ENCODE measurements around the gene RYR3. TPM values are rescaled to one million over a fixed set of nuclear protein-coding genes. Genes with fewer than 3 reads are reported as not detected.

RYR3 gene
- total RNA-seq, 1 experiment from 2014 or later = not detected

GRCh38 chr15:33675246-33675645 lies 364.5 kb downstream of the RYR3 start:
- POLR2A ChIA-PET (ENCODE audit: low non-redundant PET) = no interaction called here
- Histone ChIP-seq H3K4me1 (ENCODE audit: insufficient read depth, low read length, poor library complexity, severe bottlenecking) (no peaks in the 10 kb centered on the region), H3K36me3 (ENCODE audit: insufficient read depth, low read length, poor library complexity, severe bottlenecking) (no peaks in the 10 kb centered on the region), H3K4me3 (ENCODE audit: low read depth, low read length, poor library complexity, severe bottlenecking) (no peak overlapping the region), H3K27me3 (replicated peaks; ENCODE audit: insufficient read depth, low read depth, low read length, poor library complexity) (peaks cover 47% of the 10 kb centered on the region), H3K9me3 (ENCODE audit: low read depth, low read length, poor library complexity, severe bottlenecking) (no peaks in the 10 kb centered on the region), H3K27ac (ENCODE audit: low read depth, low read length, poor library complexity, severe bottlenecking) (no peak overlapping the region)
- intact Hi-C loops (cut with micrococcal nuclease; ENCODE audit: unreplicated experiment) = no loop called here
- CTCF ChIA-PET = interaction anchor here (0.7 to 1.2 kb wide), 2 partner anchors 383 kb away, joined by 3 to 7 read pairs; no protein-coding TSS in a partner anchor
- TF ChIP-seq CTCF (conservative IDR thresholded peaks at IDR 0.05; ENCODE audit: low read depth, low read length) (peak; percentile 69), EZH2 (IDR thresholded peaks at IDR 0.05; ENCODE audit: borderline replicate concordance, low read depth, low read length, poor library complexity, severe bottlenecking) (no peak)
- peak; percentile 65 for DNase-seq (ENCODE audit: low spot score)
- no TSS peak for BruUV-seq (replicated peaks)

GRCh38 chr15:33677238-33677830 lies 366.6 kb downstream of the RYR3 start:
- no peak overlapping the region for H3K27ac ChIP-seq (ENCODE audit: low read depth, low read length, poor library complexity, severe bottlenecking)
- H3K27me3 ChIP-seq (replicated peaks; ENCODE audit: insufficient read depth, low read depth, low read length, poor library complexity) = peaks cover 49% of the 10 kb centered on the region
- ChIA-PET POLR2A (ENCODE audit: low non-redundant PET) (no interaction called here), CTCF (no interaction called here)
- no peaks in the 10 kb centered on the region for H3K4me1 ChIP-seq (ENCODE audit: insufficient read depth, low read length, poor library complexity, severe bottlenecking)
- BruUV-seq (replicated peaks) = no TSS peak
- no peak for DNase-seq (ENCODE audit: low spot score)
- TF ChIP-seq CTCF (conservative IDR thresholded peaks at IDR 0.05; ENCODE audit: low read depth, low read length) (no peak), EZH2 (IDR thresholded peaks at IDR 0.05; ENCODE audit: borderline replicate concordance, low read depth, low read length, poor library complexity, severe bottlenecking) (no peak)
- no peak overlapping the region for H3K4me3 ChIP-seq (ENCODE audit: low read depth, low read length, poor library complexity, severe bottlenecking)
- intact Hi-C loops (cut with micrococcal nuclease; ENCODE audit: unreplicated experiment) = no loop called here
- H3K36me3 ChIP-seq (ENCODE audit: insufficient read depth, low read length, poor library complexity, severe bottlenecking) = no peaks in the 10 kb centered on the region
- H3K9me3 ChIP-seq (ENCODE audit: low read depth, low read length, poor library complexity, severe bottlenecking) = no peaks in the 10 kb centered on the region

- TF ChIP-seq CTCF (conservative IDR thresholded peaks at IDR 0.05; ENCODE audit: low read depth, low read length) = no peak
- TF ChIP-seq EZH2 (IDR thresholded peaks at IDR 0.05; ENCODE audit: borderline replicate concordance, low read depth, low read length, poor library complexity, severe bottlenecking) = no peak
- ChIA-PET POLR2A (ENCODE audit: low non-redundant PET) (no interaction called here), CTCF (no interaction called here)
- intact Hi-C loops (cut with micrococcal nuclease; ENCODE audit: unreplicated experiment) = no loop called here
- DNase-seq (ENCODE audit: low spot score) = no peak
- H3K4me3 ChIP-seq (ENCODE audit: low read depth, low read length, poor library complexity, severe bottlenecking) = no peak overlapping the region
- BruUV-seq (replicated peaks) = no TSS peak
- no peaks in the 10 kb centered on the region for H3K36me3 ChIP-seq (ENCODE audit: insufficient read depth, low read length, poor library complexity, severe bottlenecking)
- H3K27ac ChIP-seq (ENCODE audit: low read depth, low read length, poor library complexity, severe bottlenecking) = no peak overlapping the region
- peaks cover 44% of the 10 kb centered on the region for H3K27me3 ChIP-seq (replicated peaks; ENCODE audit: insufficient read depth, low read depth, low read length, poor library complexity)
- H3K9me3 ChIP-seq (ENCODE audit: low read depth, low read length, poor library complexity, severe bottlenecking) = no peaks in the 10 kb centered on the region
- H3K4me1 ChIP-seq (ENCODE audit: insufficient read depth, low read length, poor library complexity, severe bottlenecking) = no peaks in the 10 kb centered on the region
Observed at GRCh38 chr15:33678176-33678575, 367.4 kb downstream of the RYR3 start.

Measured in A673 (cell line).